SKM-1 (cell line): ENCODE measurements around the gene CFAP300.

Source experiments
- DNase-seq: peaks from one replicate; lab custom pipeline; 2025; ENCODE audit not compliant: unreplicated experiment; lab: John Stamatoyannopoulos, UW

The CFAP300 gene

DNA sequence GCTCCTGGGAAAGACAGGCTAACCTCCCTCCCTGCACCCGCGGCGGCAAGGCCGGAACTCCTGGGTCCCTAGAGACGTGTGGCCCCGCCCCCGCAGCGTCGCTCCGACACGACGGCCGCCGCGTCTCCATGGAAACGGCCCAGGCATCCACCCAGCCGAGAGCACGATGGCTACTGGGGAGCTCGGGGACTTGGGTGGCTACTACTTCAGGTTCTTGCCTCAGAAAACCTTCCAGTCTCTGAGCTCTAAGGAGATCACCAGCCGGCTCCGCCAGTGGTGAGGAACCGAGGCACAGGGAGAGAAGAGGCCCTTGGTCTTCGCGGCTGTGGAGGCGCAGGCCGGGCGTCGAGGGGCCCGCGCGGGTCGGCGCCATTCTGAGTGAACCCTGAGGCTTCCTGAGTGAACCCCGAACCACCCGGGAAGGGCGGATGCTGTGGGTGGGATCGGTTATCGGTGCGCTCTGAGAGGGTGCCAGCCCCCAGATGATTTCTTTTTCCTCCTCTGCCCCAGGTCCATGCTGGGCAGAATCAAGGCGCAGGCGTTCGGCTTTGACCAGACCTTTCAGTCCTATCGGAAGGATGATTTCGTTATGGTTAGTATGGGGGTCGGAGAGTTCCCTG is at the start of gene CFAP300:
CFAP300 (plus strand) TSS at position 133 of the 620 bp plus-strand sequence; CDS start at position 167, 34 bp downstream.
- no peak for DNase-seq

DNA sequence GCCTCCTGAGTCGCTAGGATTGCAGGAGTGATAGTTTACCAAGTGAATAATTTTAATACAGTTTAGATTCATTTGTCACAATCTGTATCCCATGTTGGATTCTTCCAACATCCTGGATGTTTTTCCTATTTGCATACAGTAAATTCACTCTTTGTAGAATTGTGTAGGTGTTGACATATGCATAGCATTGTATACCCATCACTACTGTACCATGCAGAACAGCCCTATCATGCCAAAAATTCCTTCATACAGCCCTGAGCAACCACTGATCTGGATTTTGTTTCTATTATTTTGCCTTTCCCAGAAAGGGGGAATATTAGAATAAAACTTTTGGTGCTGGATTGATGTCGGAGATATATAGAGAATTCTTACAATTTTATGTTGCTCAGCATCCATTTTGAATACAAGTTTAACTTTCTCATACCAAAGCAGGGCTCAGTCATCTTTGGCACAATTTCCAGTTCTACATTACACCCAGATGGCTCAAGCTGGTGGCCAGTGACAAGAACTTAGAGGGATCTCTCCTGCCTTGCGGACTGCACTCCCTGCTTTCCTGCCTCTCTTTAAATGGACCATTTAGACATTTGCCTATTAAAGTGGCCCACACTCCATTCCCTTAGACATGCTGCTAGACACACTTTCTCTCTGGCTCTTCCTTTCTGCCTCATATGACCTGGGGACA is 45.4 kb upstream of the CFAP300 start:
- DNase-seq: no peak

DNA sequence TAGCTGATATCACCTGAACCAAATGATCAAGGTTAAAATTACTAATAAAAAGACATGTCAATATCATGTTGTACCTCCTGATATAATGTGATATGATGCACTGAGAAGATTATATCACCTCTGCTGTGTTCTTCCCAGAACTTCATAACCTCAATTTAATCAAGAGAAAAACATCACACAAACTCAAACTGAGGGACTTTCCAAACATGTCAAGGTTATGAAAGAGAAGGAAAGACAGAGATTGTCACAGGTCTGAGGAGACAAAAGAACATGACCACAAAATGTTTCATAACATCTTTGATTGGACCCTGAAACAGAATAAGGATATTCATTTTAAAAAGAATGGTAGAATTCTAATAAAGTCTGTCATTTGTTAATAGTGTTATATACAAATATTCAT is 43.0 kb upstream of the CFAP300 start:
- DNase-seq: no peak

DNA sequence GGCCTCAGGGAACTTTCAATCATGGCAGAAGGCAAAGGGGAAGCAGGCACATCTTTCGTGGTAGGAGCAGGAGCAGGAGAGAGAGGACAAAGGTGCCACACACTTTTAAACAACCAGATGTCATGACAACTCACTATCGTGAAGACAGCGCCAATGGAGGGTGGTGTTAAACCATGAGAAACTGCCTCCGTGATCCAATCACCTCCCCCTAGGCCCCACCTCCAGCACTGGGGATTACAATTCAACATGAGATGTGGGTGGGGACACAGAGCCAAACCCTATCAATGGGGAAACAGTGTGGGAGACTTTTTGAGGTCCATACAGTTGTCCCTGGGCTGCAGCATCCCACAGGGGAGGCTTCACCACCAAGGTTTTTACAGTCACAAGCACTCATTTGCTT is 41.9 kb upstream of the CFAP300 start:
- DNase-seq: no peak

DNA sequence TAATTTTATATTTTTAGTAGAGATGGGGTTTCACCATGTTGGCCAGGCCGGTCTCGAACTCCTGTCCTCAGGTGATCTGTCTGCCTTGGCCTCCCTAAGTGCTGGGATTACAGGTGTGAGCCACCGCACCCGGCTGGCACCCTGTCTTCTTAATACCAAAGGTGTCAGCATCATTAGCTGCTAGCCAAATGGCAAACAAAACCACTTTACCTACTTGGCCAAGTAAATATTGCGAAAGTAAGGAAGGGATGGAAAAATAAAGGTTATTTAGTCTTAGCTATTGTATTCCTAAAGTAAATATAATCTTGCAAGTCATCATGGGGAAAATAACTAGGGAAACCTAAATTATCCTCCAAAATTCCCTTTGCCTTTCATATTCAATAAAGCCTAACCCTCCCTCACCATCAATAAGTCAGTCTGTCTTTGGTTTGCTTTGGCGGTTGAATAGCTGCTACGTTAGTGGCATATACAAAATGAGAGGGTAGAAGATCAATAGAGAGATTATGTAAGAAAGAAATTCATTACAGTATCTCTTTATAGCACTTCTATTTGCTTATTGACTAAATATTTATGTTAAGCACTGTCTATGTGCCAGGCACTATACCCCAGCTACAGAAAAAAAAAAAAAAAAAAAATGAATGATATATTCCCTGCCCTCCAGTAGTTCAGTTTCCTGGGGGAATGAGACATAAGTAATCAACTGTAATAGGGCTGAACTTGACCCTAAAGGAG is 40.2 kb upstream of the CFAP300 start:
- no peak for DNase-seq

DNA sequence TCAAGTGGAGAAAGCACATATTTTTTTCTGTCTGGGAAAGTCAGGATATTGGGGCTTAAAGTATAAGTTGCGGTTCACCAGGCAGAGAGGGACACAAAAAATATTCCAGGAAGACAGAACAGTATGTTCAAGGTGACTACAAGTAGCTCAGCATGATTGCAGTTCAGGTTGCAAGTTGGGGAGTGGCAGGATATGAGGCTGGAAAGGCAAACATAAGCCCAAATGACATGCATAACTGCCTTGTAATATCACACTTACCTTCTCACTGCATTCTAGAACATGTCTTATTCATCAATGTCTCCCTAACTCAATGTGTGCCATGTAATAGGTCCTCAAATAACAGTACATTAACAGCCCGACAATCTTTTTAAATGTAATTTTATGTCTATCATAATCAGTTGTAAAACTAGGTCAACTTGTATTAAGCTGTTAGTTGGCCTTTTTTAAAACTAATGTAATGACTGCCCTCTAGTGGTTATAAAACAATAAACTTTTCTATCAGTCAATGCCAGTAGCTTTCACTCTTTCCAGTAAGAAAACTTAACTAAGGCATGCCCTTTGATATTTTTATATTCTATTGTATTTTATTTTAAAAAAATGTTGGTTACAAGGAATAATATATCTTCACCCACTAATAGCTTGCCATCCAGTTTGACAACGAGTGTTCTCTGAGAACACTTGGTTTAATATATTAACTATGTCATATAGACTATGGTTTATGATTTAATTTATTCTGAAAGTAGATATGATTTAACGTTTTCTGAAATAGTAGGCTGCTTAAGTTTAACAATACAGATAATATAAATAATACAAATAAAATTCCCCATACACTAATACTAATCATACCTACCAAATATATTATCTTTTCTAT is 39.4 kb upstream of the CFAP300 start:
- peak; percentile 61 for DNase-seq

DNA sequence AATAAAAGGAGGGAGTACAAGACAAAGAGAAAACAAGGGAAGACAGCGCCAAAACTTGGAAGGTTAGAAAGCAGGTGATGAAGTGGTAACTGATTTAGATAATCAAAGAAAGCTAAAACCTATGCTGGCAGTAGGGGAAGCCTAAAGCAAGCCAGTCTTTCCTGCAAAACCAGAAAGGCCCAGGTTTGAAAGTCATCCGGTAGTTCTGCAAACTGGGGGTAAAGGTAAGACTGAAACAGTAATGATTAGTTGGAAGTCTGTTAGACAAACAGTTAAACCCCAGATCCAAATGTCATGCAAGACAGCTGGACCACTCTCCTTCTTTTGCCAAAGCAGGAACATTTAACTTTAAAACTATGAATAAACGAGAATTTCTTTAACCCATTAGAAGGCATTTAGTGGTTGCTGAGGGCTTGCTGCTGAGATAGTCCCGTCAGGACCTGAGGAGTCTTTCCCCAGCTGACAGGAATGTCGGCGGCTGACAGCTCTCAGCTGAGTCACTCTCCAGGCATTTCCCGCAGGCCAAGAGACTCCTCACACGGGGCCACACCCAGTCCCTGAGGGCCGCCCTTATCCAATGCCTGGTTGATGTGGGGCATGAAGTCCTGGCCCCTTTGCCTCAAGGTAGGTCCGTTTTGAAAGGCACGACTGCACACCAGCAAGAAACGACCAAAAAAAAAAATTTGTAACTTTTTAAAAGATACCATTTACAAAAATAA is 36.3 kb upstream of the CFAP300 start:
- no peak for DNase-seq

DNA sequence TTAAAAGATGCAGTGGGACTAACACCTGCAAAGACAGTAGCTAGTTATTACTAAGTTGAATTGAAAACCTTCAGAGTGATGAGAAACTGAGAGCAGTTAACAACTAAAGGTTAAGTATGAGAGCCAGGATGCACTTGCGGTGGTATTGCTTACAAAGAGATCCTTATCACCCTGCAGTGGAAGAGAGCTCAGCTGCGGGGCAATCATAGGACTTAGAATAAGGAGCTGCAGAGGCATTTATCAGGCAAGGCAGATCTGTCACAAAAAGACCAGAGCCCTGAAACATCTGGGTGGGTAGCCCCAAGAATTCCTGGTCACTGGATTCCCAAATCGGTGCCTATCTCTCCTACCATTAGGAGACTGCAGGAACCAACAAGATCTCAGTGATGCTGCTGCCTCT is 34.3 kb upstream of the CFAP300 start:
- no peak for DNase-seq

DNA sequence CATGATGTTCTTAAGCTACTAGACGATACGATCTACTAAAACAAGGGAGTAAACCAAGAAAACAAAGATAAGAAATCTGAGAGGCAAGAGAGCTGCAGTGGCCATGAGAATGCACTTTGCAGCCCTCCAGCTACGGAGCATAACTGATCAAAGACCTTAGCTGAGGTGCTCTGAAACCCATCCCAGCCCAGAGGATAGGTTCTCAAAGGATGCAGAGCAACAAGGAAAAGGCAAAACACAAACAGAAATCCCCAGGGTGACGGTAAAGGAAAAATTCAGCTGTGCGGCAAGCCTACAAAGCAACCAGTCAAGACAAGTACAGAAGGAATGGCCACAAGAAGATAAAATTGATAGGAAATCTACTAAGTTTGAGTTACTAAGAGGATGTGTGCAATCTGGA is 32.5 kb upstream of the CFAP300 start:
- DNase-seq: no peak

DNA sequence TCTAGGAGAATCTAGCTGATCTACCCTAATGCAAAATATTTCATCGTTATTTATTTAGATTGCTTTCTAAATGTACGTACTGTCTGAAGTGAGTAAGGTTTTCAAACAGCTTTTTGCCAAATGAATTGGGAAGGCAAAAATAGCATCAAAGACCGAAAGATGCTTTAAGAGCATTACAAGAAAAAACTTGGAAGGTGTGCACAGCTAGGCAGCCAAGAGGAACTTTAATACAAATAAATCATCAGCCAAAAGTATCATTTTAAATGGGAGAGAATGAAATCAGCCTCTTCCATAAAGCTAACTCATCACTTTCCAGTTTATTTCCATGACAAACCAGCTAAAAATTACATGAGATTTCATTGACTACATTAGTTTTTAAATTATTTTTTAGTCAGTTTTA is 30.2 kb upstream of the CFAP300 start:
- DNase-seq: no peak

DNA sequence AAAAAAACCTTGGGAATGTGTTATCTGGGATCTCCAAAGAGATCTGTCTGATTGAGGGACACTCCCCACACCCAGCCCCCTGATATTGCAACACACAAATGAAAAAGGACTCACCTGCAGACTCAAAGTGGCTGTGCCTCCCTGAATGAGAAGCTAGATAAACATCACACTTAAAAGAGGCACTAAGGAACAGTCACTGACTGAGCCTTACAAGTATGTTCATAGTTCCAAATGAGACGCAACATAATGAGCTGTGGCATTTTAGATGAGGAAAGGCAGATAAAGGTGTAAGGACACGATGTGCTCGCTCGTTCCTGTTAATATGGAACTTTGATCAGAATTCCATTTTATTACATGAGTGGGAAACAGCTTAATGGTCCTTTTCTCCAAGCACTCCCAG is 21.0 kb upstream of the CFAP300 start:
- no peak for DNase-seq

DNA sequence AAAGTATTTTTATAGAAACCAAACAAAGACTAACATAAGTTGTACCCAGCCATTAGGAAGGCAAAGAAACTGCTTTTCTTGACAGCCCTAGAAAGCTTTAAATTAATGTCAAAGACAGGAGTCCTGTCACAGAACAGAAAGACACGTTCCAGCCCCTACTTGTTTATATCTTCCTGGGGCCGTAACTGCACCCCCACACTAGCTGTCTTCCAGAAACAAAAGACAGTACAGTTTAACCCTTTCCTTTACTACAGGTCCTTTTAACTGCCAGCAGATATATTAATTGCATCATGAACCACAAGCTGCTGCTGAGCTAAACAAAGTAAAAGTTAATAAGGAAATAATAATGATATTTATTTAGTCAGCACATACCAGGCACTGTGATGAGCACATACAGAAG is 20.3 kb upstream of the CFAP300 start:
- DNase-seq: no peak

DNA sequence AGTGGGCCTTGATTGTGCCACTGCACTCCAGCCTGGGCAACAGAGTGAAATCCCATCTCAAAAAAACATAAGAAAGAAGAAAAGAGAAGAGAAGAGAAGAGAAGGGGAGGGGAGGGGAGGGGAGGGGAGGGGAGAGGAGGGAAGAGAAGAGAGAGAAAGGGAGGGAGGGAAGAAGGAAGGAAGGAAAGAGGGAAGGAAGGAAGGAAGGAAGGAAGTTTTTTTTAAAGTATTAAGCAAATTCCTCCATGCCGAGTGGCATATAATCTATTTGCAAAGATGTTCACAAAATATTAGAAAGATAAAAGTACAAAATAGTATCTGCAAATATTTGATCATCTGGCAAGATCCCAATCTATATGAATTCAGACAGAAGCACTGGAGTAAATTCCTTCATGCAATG is 10.5 kb upstream of the CFAP300 start:
- DNase-seq: no peak

DNA sequence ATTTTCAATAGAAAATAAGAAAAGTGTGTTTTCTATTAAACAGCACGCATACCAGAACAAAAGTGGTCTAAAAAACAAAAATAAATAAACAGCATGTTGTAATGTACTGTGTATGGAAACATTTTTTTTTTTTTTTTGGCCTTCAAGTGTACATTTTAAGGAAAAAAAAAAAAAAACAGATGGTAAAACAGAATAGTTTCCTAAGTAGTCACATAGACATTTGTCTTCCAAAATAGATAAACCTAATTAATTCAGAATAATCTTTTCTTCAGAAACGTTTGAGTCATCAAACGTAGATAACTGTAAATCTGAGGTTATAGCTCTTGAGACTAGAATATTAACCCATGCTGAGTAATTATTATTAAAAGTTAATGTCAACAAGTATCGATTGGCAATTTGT is 396 bp upstream of the CFAP300 start:
- DNase-seq: no peak

DNA sequence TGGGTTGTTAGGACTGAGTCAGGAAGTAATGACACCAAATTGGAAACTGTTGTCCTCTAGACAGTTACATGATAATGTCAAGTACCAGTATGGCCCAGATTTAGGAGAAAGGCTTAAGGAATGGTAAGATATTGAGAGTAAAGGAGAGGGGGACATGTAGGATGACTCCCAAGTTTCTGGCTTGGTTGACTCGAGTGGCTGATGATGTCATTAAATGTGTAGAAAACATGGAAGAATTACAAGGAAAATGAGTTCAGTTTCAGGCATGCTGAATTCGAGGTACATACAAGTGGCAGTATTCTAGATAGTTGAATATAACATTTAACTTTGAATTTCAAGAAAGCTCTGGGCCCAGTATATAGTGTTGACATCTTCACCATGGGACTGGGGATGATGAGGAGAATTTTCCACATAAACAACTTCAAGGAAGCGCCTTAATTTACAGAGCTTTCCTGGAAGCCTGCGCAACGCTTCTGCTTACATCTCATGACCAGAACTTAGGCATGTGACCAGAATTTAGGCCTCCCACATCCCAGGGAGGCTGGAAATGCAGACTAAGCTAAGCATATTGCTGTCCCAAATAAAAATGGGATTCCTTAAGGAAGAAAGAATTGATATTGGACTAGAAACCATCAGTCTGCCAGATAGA is 3.8 kb downstream of the CFAP300 start:
- no peak for DNase-seq

DNA sequence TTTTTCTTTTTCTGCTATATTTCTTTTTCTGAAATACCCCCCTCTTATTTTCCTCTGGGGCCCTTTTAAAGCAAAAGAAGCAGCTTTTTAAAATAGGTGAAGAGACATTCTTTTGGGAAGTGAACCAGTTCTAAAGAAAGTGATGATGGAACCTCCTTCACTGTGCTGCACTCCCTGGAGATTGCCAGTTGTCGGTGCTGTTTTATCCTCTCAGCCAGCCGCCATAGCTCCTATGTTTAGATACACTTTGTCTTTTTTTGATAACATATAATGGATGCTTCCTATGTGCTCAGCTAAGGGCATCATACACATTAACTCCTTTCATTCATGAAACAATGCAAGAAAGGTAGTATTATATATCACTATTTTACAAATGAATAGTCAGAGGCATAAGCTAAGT is 14.0 kb downstream of the CFAP300 start:
- DNase-seq: no peak

DNA sequence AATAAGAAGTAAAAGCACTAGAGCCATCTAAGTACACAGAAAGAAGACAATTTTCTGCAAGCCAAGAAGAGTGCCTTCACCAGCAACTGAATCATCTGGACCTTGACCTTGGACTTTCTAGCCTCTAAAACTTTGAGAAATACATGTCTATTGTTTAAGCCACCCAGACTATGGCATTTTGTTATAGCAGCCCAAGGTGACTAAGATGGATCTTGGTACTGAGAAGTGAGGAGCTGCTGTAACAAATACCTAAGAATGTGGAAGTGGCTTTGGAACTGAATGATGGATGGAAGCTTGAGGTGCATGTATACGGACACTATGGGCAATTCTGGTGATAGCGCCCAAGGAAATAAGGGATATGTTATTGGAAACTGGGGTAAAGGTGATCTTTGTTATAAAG is 14.9 kb downstream of the CFAP300 start:
- DNase-seq: no peak

DNA sequence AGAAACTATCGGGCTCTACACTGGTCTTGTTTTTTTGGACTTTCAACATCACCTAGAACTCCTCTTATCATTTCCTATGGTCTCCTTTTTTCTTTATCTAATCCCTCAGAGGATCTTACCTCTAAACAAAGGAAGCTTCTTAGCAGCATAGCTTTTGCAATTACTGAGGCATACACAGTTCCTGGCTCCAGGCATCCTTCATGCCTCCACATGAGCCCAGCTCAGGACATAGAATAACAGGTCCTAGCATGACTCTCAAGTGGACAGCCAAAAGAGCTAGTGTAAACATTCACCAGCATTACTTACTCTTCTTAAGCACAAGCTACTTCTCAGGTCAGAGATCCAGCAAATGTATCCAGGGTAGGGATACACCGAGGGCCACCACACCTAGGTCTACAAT is 17.1 kb downstream of the CFAP300 start:
- no peak for DNase-seq

DNA sequence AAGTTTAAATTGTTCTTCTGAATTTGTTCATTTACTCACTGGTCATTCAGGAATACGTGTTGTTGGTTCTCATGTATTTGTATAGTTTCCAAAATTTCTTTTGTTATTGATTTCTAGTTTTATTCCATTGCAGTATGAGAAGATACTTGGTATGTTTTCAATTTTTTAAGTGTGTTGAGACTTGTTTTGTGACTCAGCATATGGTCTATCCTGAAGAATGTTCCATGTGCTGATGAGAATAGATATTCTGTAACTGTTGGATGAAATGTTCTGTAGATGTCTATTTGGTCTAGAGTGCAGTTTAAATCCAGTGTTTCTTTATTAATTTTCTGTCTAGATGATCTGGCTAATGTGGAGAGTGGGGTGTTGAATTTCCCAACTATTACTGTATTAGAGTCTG is 23.5 kb downstream of the CFAP300 start:
- no peak for DNase-seq
